HG03103 (cell line): ENCODE measurements around the gene C14orf180.

Experiments
- ATAC-seq: cut with Tn5 transposase; IDR thresholded peaks from one replicate; pipeline ENCODE4 v1.9.1; 2021; ENCODE audit warnings: low read depth; ENCODE audit not compliant: unreplicated experiment

The C14orf180 gene

GRCh38 chr14:104560586-104560945, 19.0 kb upstream of the C14orf180 start:
- ATAC-seq = no peak

- ATAC-seq = no peak
Measured at GRCh38 chr14:104561124-104561557, 18.4 kb upstream of the C14orf180 start.

- no peak for ATAC-seq
Measured at GRCh38 chr14:104561632-104562495, 17.7 kb upstream of the C14orf180 start.

GRCh38 chr14:104562606-104563005, 17.0 kb upstream of the C14orf180 start:
- no peak for ATAC-seq

GRCh38 chr14:104563191-104563741, 16.3 kb upstream of the C14orf180 start:
- no peak for ATAC-seq

- no peak for ATAC-seq
Measured at GRCh38 chr14:104563742-104564615, 15.6 kb upstream of the C14orf180 start.

GRCh38 chr14:104564744-104565679, 14.6 kb upstream of the C14orf180 start:
- ATAC-seq = no peak

- ATAC-seq = no peak
Measured at GRCh38 chr14:104567141-104567956, 12.2 kb upstream of the C14orf180 start.

- no peak for ATAC-seq
Measured at GRCh38 chr14:104567957-104568225, 11.7 kb upstream of the C14orf180 start.

GRCh38 chr14:104568620-104569019, 10.9 kb upstream of the C14orf180 start:
- no peak for ATAC-seq

GRCh38 chr14:104569435-104569834, 10.1 kb upstream of the C14orf180 start:
- ATAC-seq = no peak

- ATAC-seq = no peak
Measured at GRCh38 chr14:104571246-104571645, 8.3 kb upstream of the C14orf180 start.

GRCh38 chr14:104572024-104572626, 7.4 kb upstream of the C14orf180 start:
- ATAC-seq = no peak

GRCh38 chr14:104572668-104573067, 6.9 kb upstream of the C14orf180 start:
- ATAC-seq = no peak

GRCh38 chr14:104573930-104574329, 5.6 kb upstream of the C14orf180 start:
- ATAC-seq = no peak

GRCh38 chr14:104574536-104574935, 5.0 kb upstream of the C14orf180 start:
- no peak for ATAC-seq

GRCh38 chr14:104574978-104575583, 4.5 kb upstream of the C14orf180 start:
- no peak for ATAC-seq

GRCh38 chr14:104576232-104576969, 3.2 kb upstream of the C14orf180 start:
- no peak for ATAC-seq
